Gastroesophageal sphincter (tissue), 3 donors: ENCODE measurements around the gene UPB1.

ENCODE experiments used
- POLR2A ChIP-seq, 2 donors: fragments of 450-650 bp; IDR thresholded peaks; one replicate each; pipeline ENCODE4 v1.6.1; 2017; ENCODE audit warnings: antibody characterized with exemption in 2 of 2, mild to moderate bottlenecking in 2 of 2, moderate library complexity in 1 of 2
- POLR2AphosphoS5 ChIP-seq: sonication (generic); formaldehyde crosslinking; IDR thresholded peaks from one replicate; pipeline ENCODE4 v1.6.1; 2017; ENCODE audit warnings: antibody characterized with exemption
- TF ChIP-seq, protein P1 (sequence below), 4 experiments: fragments of 200-600 bp in 2 of 4; fragments of 450-650 bp in 2 of 4; sonication (generic) in 1 of 4; IDR thresholded peaks; one replicate each; pipeline ENCODE4 v1.5.1; 2017 to 2019; ENCODE audit warnings: antibody characterized with exemption in 4 of 4, mild to moderate bottlenecking in 2 of 4, moderate library complexity in 2 of 4

DNA sequence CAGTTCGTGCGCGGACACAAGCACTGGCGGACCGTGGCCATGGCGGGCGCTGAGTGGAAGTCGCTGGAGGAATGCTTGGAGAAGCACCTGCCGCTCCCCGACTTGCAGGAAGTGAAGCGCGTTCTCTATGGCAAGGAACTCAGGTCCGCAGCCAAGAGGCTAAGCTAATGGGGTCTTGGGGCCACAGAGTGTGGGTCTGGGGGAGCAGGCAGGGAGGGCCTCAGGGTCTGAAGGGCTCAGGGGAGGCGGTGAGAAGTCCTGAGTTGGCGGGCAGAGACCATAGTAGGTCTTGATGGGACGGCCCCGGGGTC is 188 bp downstream of the UPB1 start:
- TF ChIP-seq, protein P1, sequence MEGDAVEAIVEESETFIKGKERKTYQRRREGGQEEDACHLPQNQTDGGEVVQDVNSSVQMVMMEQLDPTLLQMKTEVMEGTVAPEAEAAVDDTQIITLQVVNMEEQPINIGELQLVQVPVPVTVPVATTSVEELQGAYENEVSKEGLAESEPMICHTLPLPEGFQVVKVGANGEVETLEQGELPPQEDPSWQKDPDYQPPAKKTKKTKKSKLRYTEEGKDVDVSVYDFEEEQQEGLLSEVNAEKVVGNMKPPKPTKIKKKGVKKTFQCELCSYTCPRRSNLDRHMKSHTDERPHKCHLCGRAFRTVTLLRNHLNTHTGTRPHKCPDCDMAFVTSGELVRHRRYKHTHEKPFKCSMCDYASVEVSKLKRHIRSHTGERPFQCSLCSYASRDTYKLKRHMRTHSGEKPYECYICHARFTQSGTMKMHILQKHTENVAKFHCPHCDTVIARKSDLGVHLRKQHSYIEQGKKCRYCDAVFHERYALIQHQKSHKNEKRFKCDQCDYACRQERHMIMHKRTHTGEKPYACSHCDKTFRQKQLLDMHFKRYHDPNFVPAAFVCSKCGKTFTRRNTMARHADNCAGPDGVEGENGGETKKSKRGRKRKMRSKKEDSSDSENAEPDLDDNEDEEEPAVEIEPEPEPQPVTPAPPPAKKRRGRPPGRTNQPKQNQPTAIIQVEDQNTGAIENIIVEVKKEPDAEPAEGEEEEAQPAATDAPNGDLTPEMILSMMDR (IDR thresholded peaks at IDR 0.05): no peak
- TF ChIP-seq POLR2AphosphoS5: no peak
- TF ChIP-seq POLR2A (IDR thresholded peaks at IDR 0.05): no peak
